ENCODE measurements around the gene BTRC.

DNA sequence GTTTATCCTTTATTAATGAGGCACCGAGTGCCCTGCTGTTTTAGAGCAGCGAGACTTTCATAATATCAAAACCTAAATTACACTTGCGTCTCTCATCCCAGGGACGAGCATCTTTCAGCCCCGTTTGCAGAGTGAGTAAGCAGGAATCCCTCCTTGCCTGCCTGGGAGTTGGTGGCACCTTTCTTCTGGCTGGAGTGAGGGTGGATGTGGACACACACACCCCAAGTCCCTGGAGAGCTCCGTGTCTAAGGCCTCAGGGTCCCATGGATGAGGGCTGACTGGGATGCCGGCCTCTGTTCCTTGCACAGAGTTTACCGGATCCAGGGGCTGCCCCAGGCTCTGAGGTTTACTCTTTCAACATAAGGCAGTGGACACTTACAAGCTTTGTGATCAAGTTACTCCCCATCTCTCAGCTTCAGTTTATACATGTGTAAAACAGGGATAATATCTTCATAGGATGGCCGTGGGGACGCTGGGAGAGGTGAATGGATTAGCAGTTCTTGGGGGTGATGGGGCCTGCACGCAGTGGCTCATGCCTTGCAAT lies 209.6 kb downstream of the BTRC start:
- TF ChIP-seq ELF4 (IDR thresholded peaks at IDR 0.05) (no peak), TARDBP (IDR thresholded peaks at IDR 0.05) (no peak), L3MBTL2 (conservative IDR thresholded peaks at IDR 0.05) (no peak), ARNT (IDR thresholded peaks at IDR 0.05) (no peak), ZNF384 (IDR thresholded peaks at IDR 0.05) (no peak), SP1 (IDR thresholded peaks at IDR 0.05) (no peak), LEF1 (IDR thresholded peaks at IDR 0.05; ENCODE audit: borderline replicate concordance) (no peak), SUZ12 (IDR thresholded peaks at IDR 0.05) (no peak)
- TF ChIP-seq, protein P1, sequence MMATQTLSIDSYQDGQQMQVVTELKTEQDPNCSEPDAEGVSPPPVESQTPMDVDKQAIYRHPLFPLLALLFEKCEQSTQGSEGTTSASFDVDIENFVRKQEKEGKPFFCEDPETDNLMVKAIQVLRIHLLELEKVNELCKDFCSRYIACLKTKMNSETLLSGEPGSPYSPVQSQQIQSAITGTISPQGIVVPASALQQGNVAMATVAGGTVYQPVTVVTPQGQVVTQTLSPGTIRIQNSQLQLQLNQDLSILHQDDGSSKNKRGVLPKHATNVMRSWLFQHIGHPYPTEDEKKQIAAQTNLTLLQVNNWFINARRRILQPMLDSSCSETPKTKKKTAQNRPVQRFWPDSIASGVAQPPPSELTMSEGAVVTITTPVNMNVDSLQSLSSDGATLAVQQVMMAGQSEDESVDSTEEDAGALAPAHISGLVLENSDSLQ (IDR thresholded peaks at IDR 0.05) = no peak
